GM18861 (cell line): ENCODE data around the gene COQ10B.
"Not testable (repeated sequence)": the region's sequence is repeated elsewhere in the genome, so short reads cannot be mapped to it uniquely, and the experiment has no call there.

Experiments used
- ATAC-seq: cut with Tn5 transposase; IDR thresholded peaks from one replicate; pipeline ENCODE4 v1.9.1; 2021; ENCODE audit not compliant: unreplicated experiment

The COQ10B gene

GRCh38 chr2:197450465-197450864 is 2.9 kb upstream of the COQ10B start:
- ATAC-seq, result no peak

GRCh38 chr2:197450935-197451358 is 2.4 kb upstream of the COQ10B start:
- ATAC-seq, result not testable (repeated sequence)

- no peak for ATAC-seq
These were observed 614 bp upstream of the COQ10B start for GRCh38 chr2:197452754-197453122.

GRCh38 chr2:197453914-197454398 is 604 bp downstream of the COQ10B start:
- peak; percentile 17 for ATAC-seq

GRCh38 chr2:197454923-197455322 is 1.6 kb downstream of the COQ10B start:
- ATAC-seq, result no peak

GRCh38 chr2:197455428-197455827 is 2.1 kb downstream of the COQ10B start:
- no peak for ATAC-seq

- no peak for ATAC-seq
These were observed 7.3 kb downstream of the COQ10B start for GRCh38 chr2:197460649-197461048.

GRCh38 chr2:197461057-197461456 is 7.7 kb downstream of the COQ10B start:
- ATAC-seq, result no peak

- no peak for ATAC-seq
These were observed 10.8 kb downstream of the COQ10B start for GRCh38 chr2:197464175-197464574.

GRCh38 chr2:197472166-197472565 is 18.8 kb downstream of the COQ10B start:
- ATAC-seq, result no peak

GRCh38 chr2:197477797-197478196 is 24.4 kb downstream of the COQ10B start:
- ATAC-seq, result no peak

GRCh38 chr2:197480165-197481036 is 27.0 kb downstream of the COQ10B start:
- no peak for ATAC-seq

- not testable (repeated sequence) for ATAC-seq
These were observed 30.9 kb downstream of the COQ10B start for GRCh38 chr2:197484248-197484647.

GRCh38 chr2:197486175-197486574 is 32.8 kb downstream of the COQ10B start:
- no peak for ATAC-seq

GRCh38 chr2:197487385-197487784 is 34.0 kb downstream of the COQ10B start:
- ATAC-seq, result no peak

- ATAC-seq, result no peak
These were observed 42.2 kb downstream of the COQ10B start for GRCh38 chr2:197495433-197496134.

- ATAC-seq, result no peak
These were observed 43.3 kb downstream of the COQ10B start for GRCh38 chr2:197496695-197497094.

GRCh38 chr2:197497326-197497725 is 44.0 kb downstream of the COQ10B start:
- ATAC-seq, result no peak

- ATAC-seq, result no peak
These were observed 45.0 kb downstream of the COQ10B start for GRCh38 chr2:197498235-197498936.

- peak; percentile 19 for ATAC-seq
These were observed 45.7 kb downstream of the COQ10B start for GRCh38 chr2:197498937-197499593.
